ENCODE results near the gene WIPI1.

- no peak for TF ChIP-seq POLR2A (IDR thresholded peaks at IDR 0.05; ENCODE audit: low read depth)
- no peak for TF ChIP-seq CTCF (IDR thresholded peaks at IDR 0.05)
- TF ChIP-seq POLR2AphosphoS5 (IDR thresholded peaks at IDR 0.05): no peak
These were observed 4.5 kb downstream of the WIPI1 start for GRCh38 chr17:68452724-68453290.
